ENCODE data around the gene CTSE.
"Not testable (repeated sequence)": the region's sequence is repeated elsewhere in the genome, so short reads cannot be mapped to it uniquely, and the experiment has no call there.

CTSE gene

GRCh38 chr1:206013026-206013795 is 10.5 kb downstream of the CTSE start:
- DNase-seq: no peak

- DNase-seq: no peak
These were observed 11.4 kb downstream of the CTSE start for GRCh38 chr1:206012086-206012859.

GRCh38 chr1:206011057-206011456 is 12.6 kb downstream of the CTSE start:
- DNase-seq: no peak

- DNase-seq: no peak
These were observed 13.6 kb downstream of the CTSE start for GRCh38 chr1:206010060-206010459.

- DNase-seq: no peak
These were observed 16.7 kb downstream of the CTSE start for GRCh38 chr1:206006946-206007345.

GRCh38 chr1:206005778-206006180 is 17.9 kb downstream of the CTSE start:
- no peak for DNase-seq

- no peak for DNase-seq
These were observed 18.5 kb downstream of the CTSE start for GRCh38 chr1:206005234-206005633.

- no peak for DNase-seq
These were observed 18.9 kb downstream of the CTSE start for GRCh38 chr1:206004826-206005225.

- DNase-seq: no peak
These were observed 19.6 kb downstream of the CTSE start for GRCh38 chr1:206003854-206004800.

- DNase-seq: no peak
These were observed 20.6 kb downstream of the CTSE start, which contains the start of gene RAB7B for GRCh38 chr1:206002871-206003801. Gene RAB7B (minus strand): TSS chr1:206003395. CDS start chr1:205994135, 9,260 bp downstream.

- DNase-seq: no peak
These were observed 21.5 kb downstream of the CTSE start for GRCh38 chr1:206002160-206002559.

- DNase-seq: no peak
These were observed 22.2 kb downstream of the CTSE start for GRCh38 chr1:206001476-206001888.

GRCh38 chr1:206000641-206001339 is 22.9 kb downstream of the CTSE start:
- no peak for DNase-seq

- no peak for DNase-seq
These were observed 25.0 kb downstream of the CTSE start for GRCh38 chr1:205998457-205999241.

- DNase-seq: not testable (repeated sequence)
These were observed 27.1 kb downstream of the CTSE start for GRCh38 chr1:205996641-205997040.

- DNase-seq: no peak
These were observed 29.3 kb downstream of the CTSE start for GRCh38 chr1:205994346-205994745.

- DNase-seq: no peak
These were observed 30.6 kb downstream of the CTSE start for GRCh38 chr1:205993068-205993467.

- DNase-seq: no peak
These were observed 31.3 kb downstream of the CTSE start for GRCh38 chr1:205992218-205992882.

- DNase-seq: no peak
These were observed 32.5 kb downstream of the CTSE start for GRCh38 chr1:205991237-205991636.

- DNase-seq: no peak
These were observed 33.5 kb downstream of the CTSE start for GRCh38 chr1:205990226-205990625.

Measured in NCI-H446 (cell line).